ENCODE data around the gene TATDN2. TPM values are rescaled to one million over a fixed set of nuclear protein-coding genes. Genes with fewer than 3 reads are reported as not detected.

The TATDN2 gene
- polyA plus RNA-seq, 1 of the 3 experiments (the other 2 are of a cell fraction) = 14.7 TPM

- TF ChIP-seq FOSL2 (IDR thresholded peaks at IDR 0.05; ENCODE audit: borderline replicate concordance, low read depth) (no peak), POLR2AphosphoS5 (IDR thresholded peaks at IDR 0.05; ENCODE audit: low read depth, low read length) (no peak), YY1 (IDR thresholded peaks at IDR 0.05; ENCODE audit: low read depth) (no peak), NRF1 (IDR thresholded peaks at IDR 0.05; ENCODE audit: low read depth, low read length) (no peak), MAX (IDR thresholded peaks at IDR 0.05; ENCODE audit: low read depth) (no peak), EP300 (IDR thresholded peaks at IDR 0.05; ENCODE audit: borderline replicate concordance in 1 of 2, low read depth in 1 of 2, low read length in 1 of 2) (no peak), TAF1 (IDR thresholded peaks at IDR 0.05; ENCODE audit: borderline replicate concordance, low read depth, low read length) (no peak), FOXJ3 (CRISPR knock-in tag; IDR thresholded peaks at IDR 0.05) (no peak)
- ChIA-PET CTCF (no interaction called here), POLR2A (no interaction called here)
- Histone ChIP-seq H3K4me2 (no peak overlapping the region), H3K9me3 (no peaks in the 10 kb centered on the region), H3K79me2 (ENCODE audit: insufficient read depth) (no peaks in the 10 kb centered on the region), H3K4me3 (ENCODE audit: low read depth in 2 of 2, low read length in 1 of 2) (no peak overlapping the region), H3K9me2 (no peaks in the 10 kb centered on the region), H3K9ac (no peak overlapping the region), H3K27ac (ENCODE audit: low read depth in 2 of 2, low read length in 1 of 2) (no peak overlapping the region), H3K4me1 (ENCODE audit: control insufficient read depth in 1 of 2, insufficient read depth in 2 of 2, low read depth in 1 of 2, low read length in 1 of 2) (no peaks in the 10 kb centered on the region), H3F3A (replicated peaks; ENCODE audit: insufficient read depth) (peaks cover 3% of the 10 kb centered on the region), H4K20me1 (ENCODE audit: insufficient read depth) (no peaks in the 10 kb centered on the region), H2AFZ (ENCODE audit: low read depth) (no peak overlapping the region), H3K36me3 (replicated peaks in 1 of 2; ENCODE audit: control insufficient read depth in 1 of 2, insufficient read depth in 2 of 2, low read length in 1 of 2) (peaks cover 0 to 24% of the 10 kb centered on the region in 2 experiments), H3K27me3 (ENCODE audit: insufficient read depth) (no peaks in the 10 kb centered on the region)
- DNase-seq = peak; percentile 54
- 92% methylated on average over 30 of the region's 36 CpGs for WGBS (ENCODE audit: low lambda C conversion rate)
Observed at GRCh38 chr3:10234526-10235230, 13.6 kb upstream of the TATDN2 start.

DNA sequence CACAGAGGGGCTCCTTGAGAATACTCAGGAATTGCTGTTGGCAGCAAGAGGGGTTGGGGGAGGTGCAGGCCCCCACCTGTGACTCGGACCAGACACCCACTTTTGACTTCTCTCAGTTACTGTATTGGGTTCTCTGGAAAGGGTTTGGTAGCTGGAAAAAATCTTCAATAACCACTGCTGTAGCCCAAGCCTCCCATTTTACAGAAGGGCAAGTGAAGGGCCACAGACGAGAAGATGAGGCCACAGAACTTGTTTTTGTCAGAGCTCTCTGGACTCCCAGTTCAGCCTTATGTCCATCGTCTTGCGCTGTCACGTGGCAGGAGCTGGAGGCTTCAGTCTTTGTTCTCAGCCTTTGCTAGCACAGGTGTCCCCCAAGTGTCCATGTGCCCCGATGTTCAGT is 12.7 kb upstream of the TATDN2 start:
- no peaks in the 10 kb centered on the region for H3K4me1 ChIP-seq (ENCODE audit: control insufficient read depth in 1 of 2, insufficient read depth in 2 of 2, low read depth in 1 of 2, low read length in 1 of 2)
- no peak overlapping the region for H2AFZ ChIP-seq (ENCODE audit: low read depth)
- H4K20me1 ChIP-seq (ENCODE audit: insufficient read depth) = no peaks in the 10 kb centered on the region
- H3K27me3 ChIP-seq (ENCODE audit: insufficient read depth) = no peaks in the 10 kb centered on the region
- no peaks in the 10 kb centered on the region for H3K9me2 ChIP-seq
- ChIA-PET POLR2A (no interaction called here), CTCF (no interaction called here)
- no peak overlapping the region for H3K9ac ChIP-seq
- H3K4me2 ChIP-seq = no peak overlapping the region
- peaks cover 0 to 18% of the 10 kb centered on the region in 2 experiments for H3K36me3 ChIP-seq (replicated peaks in 1 of 2; ENCODE audit: control insufficient read depth in 1 of 2, insufficient read depth in 2 of 2, low read length in 1 of 2)
- H3K9me3 ChIP-seq = no peaks in the 10 kb centered on the region
- DNase-seq = no peak
- whole genome bisulfite sequencing (ENCODE audit: low lambda C conversion rate) = 95% methylated on average over 6 of the region's 6 CpGs
- H3K27ac ChIP-seq (ENCODE audit: low read depth in 2 of 2, low read length in 1 of 2) = no peak overlapping the region
- no peak overlapping the region for H3K4me3 ChIP-seq (ENCODE audit: low read depth in 2 of 2, low read length in 1 of 2)
- TF ChIP-seq, protein P1, sequence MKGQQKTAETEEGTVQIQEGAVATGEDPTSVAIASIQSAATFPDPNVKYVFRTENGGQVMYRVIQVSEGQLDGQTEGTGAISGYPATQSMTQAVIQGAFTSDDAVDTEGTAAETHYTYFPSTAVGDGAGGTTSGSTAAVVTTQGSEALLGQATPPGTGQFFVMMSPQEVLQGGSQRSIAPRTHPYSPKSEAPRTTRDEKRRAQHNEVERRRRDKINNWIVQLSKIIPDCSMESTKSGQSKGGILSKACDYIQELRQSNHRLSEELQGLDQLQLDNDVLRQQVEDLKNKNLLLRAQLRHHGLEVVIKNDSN (IDR thresholded peaks at IDR 0.05; ENCODE audit: borderline replicate concordance, low read depth) = no peak
- TF ChIP-seq RCOR1 (IDR thresholded peaks at IDR 0.05; ENCODE audit: low read length) = no peak
- TF ChIP-seq, protein P2, sequence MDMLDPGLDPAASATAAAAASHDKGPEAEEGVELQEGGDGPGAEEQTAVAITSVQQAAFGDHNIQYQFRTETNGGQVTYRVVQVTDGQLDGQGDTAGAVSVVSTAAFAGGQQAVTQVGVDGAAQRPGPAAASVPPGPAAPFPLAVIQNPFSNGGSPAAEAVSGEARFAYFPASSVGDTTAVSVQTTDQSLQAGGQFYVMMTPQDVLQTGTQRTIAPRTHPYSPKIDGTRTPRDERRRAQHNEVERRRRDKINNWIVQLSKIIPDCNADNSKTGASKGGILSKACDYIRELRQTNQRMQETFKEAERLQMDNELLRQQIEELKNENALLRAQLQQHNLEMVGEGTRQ (IDR thresholded peaks at IDR 0.05; ENCODE audit: borderline replicate concordance, low read depth, low read length) = no peak
- no peak for TF ChIP-seq SIN3A (IDR thresholded peaks at IDR 0.05; ENCODE audit: borderline replicate concordance, low read depth, low read length)
- TF ChIP-seq FOXJ3 (CRISPR knock-in tag; IDR thresholded peaks at IDR 0.05) = no peak
- no peak for TF ChIP-seq RXRA (IDR thresholded peaks at IDR 0.05; ENCODE audit: borderline replicate concordance, low read depth)
- TF ChIP-seq JUND (IDR thresholded peaks at IDR 0.05) = no peak
- TF ChIP-seq GABPA (IDR thresholded peaks at IDR 0.05; ENCODE audit: low read depth) = no peak
- no peak for TF ChIP-seq SMC3 (IDR thresholded peaks at IDR 0.05; ENCODE audit: low read depth, low read length)
- no peak for TF ChIP-seq MAX (IDR thresholded peaks at IDR 0.05; ENCODE audit: low read depth)
- no peak for TF ChIP-seq YY1 (IDR thresholded peaks at IDR 0.05; ENCODE audit: low read depth)
- no peak for TF ChIP-seq EZH2phosphoT487 (IDR thresholded peaks at IDR 0.05; ENCODE audit: borderline replicate concordance, low read depth)
- H3F3A ChIP-seq (replicated peaks; ENCODE audit: insufficient read depth) = peaks cover 3% of the 10 kb centered on the region
- no peaks in the 10 kb centered on the region for H3K79me2 ChIP-seq (ENCODE audit: insufficient read depth)

All from SK-N-SH (cell line).